ENCODE data around the gene CTSE.

DNA sequence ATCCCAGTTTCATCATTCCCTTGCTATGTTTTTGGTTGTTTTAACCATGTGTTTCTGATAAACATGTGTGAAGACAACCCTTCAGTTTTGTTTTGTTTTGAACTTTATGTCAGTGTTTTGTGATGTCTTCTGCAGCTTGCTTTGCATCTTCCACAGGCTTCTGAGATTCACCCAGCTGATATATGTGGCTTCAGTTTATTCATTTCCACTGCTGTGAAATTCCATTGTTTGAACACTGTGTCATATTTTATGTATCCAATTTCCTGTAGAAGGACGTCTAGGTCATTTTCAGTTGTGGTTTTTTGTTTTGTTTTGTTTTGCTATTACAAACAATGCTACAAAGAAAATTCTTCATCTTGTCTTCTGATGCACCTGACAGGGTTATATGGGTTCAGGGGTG is 53.2 kb downstream of the CTSE start:
- TF ChIP-seq, protein P1, sequence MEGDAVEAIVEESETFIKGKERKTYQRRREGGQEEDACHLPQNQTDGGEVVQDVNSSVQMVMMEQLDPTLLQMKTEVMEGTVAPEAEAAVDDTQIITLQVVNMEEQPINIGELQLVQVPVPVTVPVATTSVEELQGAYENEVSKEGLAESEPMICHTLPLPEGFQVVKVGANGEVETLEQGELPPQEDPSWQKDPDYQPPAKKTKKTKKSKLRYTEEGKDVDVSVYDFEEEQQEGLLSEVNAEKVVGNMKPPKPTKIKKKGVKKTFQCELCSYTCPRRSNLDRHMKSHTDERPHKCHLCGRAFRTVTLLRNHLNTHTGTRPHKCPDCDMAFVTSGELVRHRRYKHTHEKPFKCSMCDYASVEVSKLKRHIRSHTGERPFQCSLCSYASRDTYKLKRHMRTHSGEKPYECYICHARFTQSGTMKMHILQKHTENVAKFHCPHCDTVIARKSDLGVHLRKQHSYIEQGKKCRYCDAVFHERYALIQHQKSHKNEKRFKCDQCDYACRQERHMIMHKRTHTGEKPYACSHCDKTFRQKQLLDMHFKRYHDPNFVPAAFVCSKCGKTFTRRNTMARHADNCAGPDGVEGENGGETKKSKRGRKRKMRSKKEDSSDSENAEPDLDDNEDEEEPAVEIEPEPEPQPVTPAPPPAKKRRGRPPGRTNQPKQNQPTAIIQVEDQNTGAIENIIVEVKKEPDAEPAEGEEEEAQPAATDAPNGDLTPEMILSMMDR (conservative IDR thresholded peaks at IDR 0.05; ENCODE audit: low read depth in 2 of 2), result no peak
- TF ChIP-seq, protein P2, sequence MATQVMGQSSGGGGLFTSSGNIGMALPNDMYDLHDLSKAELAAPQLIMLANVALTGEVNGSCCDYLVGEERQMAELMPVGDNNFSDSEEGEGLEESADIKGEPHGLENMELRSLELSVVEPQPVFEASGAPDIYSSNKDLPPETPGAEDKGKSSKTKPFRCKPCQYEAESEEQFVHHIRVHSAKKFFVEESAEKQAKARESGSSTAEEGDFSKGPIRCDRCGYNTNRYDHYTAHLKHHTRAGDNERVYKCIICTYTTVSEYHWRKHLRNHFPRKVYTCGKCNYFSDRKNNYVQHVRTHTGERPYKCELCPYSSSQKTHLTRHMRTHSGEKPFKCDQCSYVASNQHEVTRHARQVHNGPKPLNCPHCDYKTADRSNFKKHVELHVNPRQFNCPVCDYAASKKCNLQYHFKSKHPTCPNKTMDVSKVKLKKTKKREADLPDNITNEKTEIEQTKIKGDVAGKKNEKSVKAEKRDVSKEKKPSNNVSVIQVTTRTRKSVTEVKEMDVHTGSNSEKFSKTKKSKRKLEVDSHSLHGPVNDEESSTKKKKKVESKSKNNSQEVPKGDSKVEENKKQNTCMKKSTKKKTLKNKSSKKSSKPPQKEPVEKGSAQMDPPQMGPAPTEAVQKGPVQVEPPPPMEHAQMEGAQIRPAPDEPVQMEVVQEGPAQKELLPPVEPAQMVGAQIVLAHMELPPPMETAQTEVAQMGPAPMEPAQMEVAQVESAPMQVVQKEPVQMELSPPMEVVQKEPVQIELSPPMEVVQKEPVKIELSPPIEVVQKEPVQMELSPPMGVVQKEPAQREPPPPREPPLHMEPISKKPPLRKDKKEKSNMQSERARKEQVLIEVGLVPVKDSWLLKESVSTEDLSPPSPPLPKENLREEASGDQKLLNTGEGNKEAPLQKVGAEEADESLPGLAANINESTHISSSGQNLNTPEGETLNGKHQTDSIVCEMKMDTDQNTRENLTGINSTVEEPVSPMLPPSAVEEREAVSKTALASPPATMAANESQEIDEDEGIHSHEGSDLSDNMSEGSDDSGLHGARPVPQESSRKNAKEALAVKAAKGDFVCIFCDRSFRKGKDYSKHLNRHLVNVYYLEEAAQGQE (IDR thresholded peaks at IDR 0.05; ENCODE audit: unreplicated experiment), result no peak
- TF ChIP-seq EZH2 (IDR thresholded peaks at IDR 0.05; ENCODE audit: low read depth, unreplicated experiment), result no peak
- TF ChIP-seq EZH2phosphoT487 (IDR thresholded peaks at IDR 0.05; ENCODE audit: unreplicated experiment), result no peak
- no peak for TF ChIP-seq ZNF114 (CRISPR knock-in tag; IDR thresholded peaks at IDR 0.05)
- no peak for TF ChIP-seq POLR2AphosphoS5 (IDR thresholded peaks at IDR 0.05; ENCODE audit: low read depth)
- TF ChIP-seq STAT1 (IDR thresholded peaks at IDR 0.05; ENCODE audit: unreplicated experiment), result no peak
- no peak for TF ChIP-seq CREB1 (CRISPR knock-in tag; IDR thresholded peaks at IDR 0.05; ENCODE audit: low read depth)
- no peak for TF ChIP-seq NANOG (IDR thresholded peaks at IDR 0.05; ENCODE audit: borderline replicate concordance)
- TF ChIP-seq JUNB (IDR thresholded peaks at IDR 0.05; ENCODE audit: unreplicated experiment), result no peak
